CD14-positive monocyte (primary cell): ENCODE data around the gene RCC2. TPM values are rescaled to one million over a fixed set of nuclear protein-coding genes. Genes with fewer than 3 reads are reported as not detected.

Experiments
- DNase-seq, 3 donors: peaks; one replicate each; pipeline ENCODE4 v3.0.0-alpha.2; 2011 to 2022
- H2AFZ ChIP-seq: 2 replicates; pipeline ENCODE4 v1.6.0; 2012; ENCODE audit warnings: mild to moderate bottlenecking, low read depth, low read length, inconsistent platforms; ENCODE audit not compliant: insufficient read depth, poor library complexity, severe bottlenecking
- H3K27ac ChIP-seq, 2 donors: 1 replicate in 1 of 2; 2 replicates in 1 of 2; pipeline ENCODE4 v1.5.1; 2012 to 2013; ENCODE audit warnings: low read length in 2 of 2, control low read depth in 1 of 2, inconsistent platforms in 1 of 2, low read depth in 1 of 2, mild to moderate bottlenecking in 1 of 2
- H3K27me3 ChIP-seq, 2 donors: one replicate each; pipeline versions ENCODE4 v1.6.0 to v1.6.1; 2011 to 2013; ENCODE audit warnings: low read length in 2 of 2; ENCODE audit not compliant: control insufficient read depth in 2 of 2, insufficient read depth in 2 of 2
- H3K36me3 ChIP-seq, 2 donors: replicated peaks in 1 of 2; 1 replicate in 1 of 2; 2 replicates in 1 of 2; pipeline versions ENCODE4 v1.5.1 to v1.6.1; 2012 to 2013; ENCODE audit warnings: low read length in 2 of 2, control low read depth in 1 of 2, inconsistent platforms in 1 of 2, mild to moderate bottlenecking in 1 of 2; ENCODE audit not compliant: insufficient read depth in 2 of 2, control insufficient read depth in 1 of 2
- H3K4me1 ChIP-seq, 2 donors: 1 replicate in 1 of 2; 2 replicates in 1 of 2; pipeline versions ENCODE4 v1.5.1 to v1.6.1; 2012 to 2013; ENCODE audit warnings: low read length in 2 of 2, control low read depth in 1 of 2, inconsistent platforms in 1 of 2, mild to moderate bottlenecking in 1 of 2, moderate library complexity in 1 of 2; ENCODE audit not compliant: insufficient read depth in 2 of 2, control insufficient read depth in 1 of 2
- H3K4me2 ChIP-seq: replicated peaks from 2 replicates; pipeline ENCODE3; 2012; ENCODE audit warnings: low read length, moderate library complexity, mild to moderate bottlenecking; ENCODE audit not compliant: poor library complexity, severe bottlenecking; ENCODE audit errors: extremely low read depth
- H3K4me3 ChIP-seq, 3 experiments: fragments of 200-600 bp in 1 of 3; sonication (generic) in 1 of 3; replicated peaks in 1 of 3; 1 replicate in 2 of 3; 2 replicates in 1 of 3; pipeline ENCODE4 v1.5.1; 2011 to 2013; ENCODE audit warnings: low read length in 3 of 3, mild to moderate bottlenecking in 3 of 3, control low read depth in 2 of 3, low read depth in 2 of 3, inconsistent platforms in 1 of 3, moderate library complexity in 1 of 3
- H3K79me2 ChIP-seq: 2 replicates; pipeline ENCODE4 v1.6.0; 2012; ENCODE audit warnings: mild to moderate bottlenecking, control low read depth, inconsistent platforms, low read length, moderate library complexity; ENCODE audit not compliant: insufficient read depth
- H3K9ac ChIP-seq: 2 replicates; pipeline ENCODE4 v1.6.0; 2017; ENCODE audit warnings: low read length, mild to moderate bottlenecking; ENCODE audit not compliant: insufficient read depth, poor library complexity, severe bottlenecking
- H3K9me3 ChIP-seq, 2 donors: replicated peaks in 1 of 2; 1 replicate in 1 of 2; 2 replicates in 1 of 2; pipeline versions ENCODE4 v1.5.1 to v1.6.1; 2012 to 2013; ENCODE audit warnings: low read length in 2 of 2, control low read depth in 1 of 2; ENCODE audit not compliant: control insufficient read depth in 1 of 2, insufficient read depth in 1 of 2
- H4K20me1 ChIP-seq: 2 replicates; pipeline ENCODE4 v1.6.0; 2012; ENCODE audit warnings: mild to moderate bottlenecking, low read length, control low read depth, moderate library complexity; ENCODE audit not compliant: insufficient read depth
- H3K27ac Mint-ChIP-seq, 7 donors: one replicate each; pipeline ENCODE4 v1.8.0; 2020; ENCODE audit warnings: mild to moderate bottlenecking in 7 of 7, mixed read lengths in 7 of 7, moderate library complexity in 6 of 7, inconsistent platforms in 2 of 7
- H3K27me3 Mint-ChIP-seq, 3 donors: one replicate each; pipeline ENCODE4 v1.8.0; 2021 to 2022; ENCODE audit warnings: low read depth in 3 of 3, mild to moderate bottlenecking in 3 of 3, mixed read lengths in 3 of 3, moderate library complexity in 3 of 3, inconsistent platforms in 1 of 3
- H3K36me3 Mint-ChIP-seq, 2 donors: one replicate each; pipeline ENCODE4 v1.8.0; 2020; ENCODE audit warnings: mixed read lengths in 2 of 2, inconsistent platforms in 1 of 2, mild to moderate bottlenecking in 1 of 2
- H3K4me1 Mint-ChIP-seq: one replicate; pipeline ENCODE4 v1.8.0; 2020; ENCODE audit warnings: mild to moderate bottlenecking, mixed read lengths
- H3K4me3 Mint-ChIP-seq, 2 donors: one replicate each; pipeline ENCODE4 v1.8.0; 2020; ENCODE audit warnings: mild to moderate bottlenecking in 2 of 2, mixed read lengths in 2 of 2, moderate library complexity in 1 of 2
- H3K9me3 Mint-ChIP-seq, 7 donors: one replicate each; pipeline ENCODE4 v1.8.0; 2020 to 2022; ENCODE audit warnings: mixed read lengths in 7 of 7, mild to moderate bottlenecking in 6 of 7, moderate library complexity in 6 of 7, inconsistent platforms in 2 of 7
- WGBS: methylation state at CpG from one replicate; pipeline ENCODE4 v1.1.5; 2013; ENCODE audit warnings: missing lambda C conversion rate; ENCODE audit not compliant: insufficient coverage; 5-methylcytosine and 5-hydroxymethylcytosine counted together
- intact Hi-C, 2 donors: fragments of 100-400 bp; cut with micrococcal nuclease; formaldehyde crosslinking; loops; one replicate each; pipeline versions ENCODE4 v1.15.0 to v1.15.1; 2023
- polyA plus RNA-seq, 3 donors: library from polyadenylated mRNA; depleted of rRNA in 1 of 3; unstranded in 2 of 3; stranded (reverse) in 1 of 3; fragments of 300-500 nt in 2 of 3; fragments of >200 nt in 1 of 3; fragmentation: Illumina TruSeq in 2 of 3; gene quantifications; 1 replicate in 2 of 3; 2 replicates in 1 of 3; pipeline ENCODE4 v1.2.3, GENCODE V29; 2012 to 2021
- TF ChIP-seq, protein P1 (sequence below): fragments of 200-600 bp; IDR thresholded peaks from one replicate; pipeline ENCODE4 v1.8.0; 2022; ENCODE audit warnings: antibody characterized with exemption, mild to moderate bottlenecking

Gene RCC2
- polyA plus RNA-seq, 3 donors: 22.3 to 66.3 (median 40.9) TPM

DNA sequence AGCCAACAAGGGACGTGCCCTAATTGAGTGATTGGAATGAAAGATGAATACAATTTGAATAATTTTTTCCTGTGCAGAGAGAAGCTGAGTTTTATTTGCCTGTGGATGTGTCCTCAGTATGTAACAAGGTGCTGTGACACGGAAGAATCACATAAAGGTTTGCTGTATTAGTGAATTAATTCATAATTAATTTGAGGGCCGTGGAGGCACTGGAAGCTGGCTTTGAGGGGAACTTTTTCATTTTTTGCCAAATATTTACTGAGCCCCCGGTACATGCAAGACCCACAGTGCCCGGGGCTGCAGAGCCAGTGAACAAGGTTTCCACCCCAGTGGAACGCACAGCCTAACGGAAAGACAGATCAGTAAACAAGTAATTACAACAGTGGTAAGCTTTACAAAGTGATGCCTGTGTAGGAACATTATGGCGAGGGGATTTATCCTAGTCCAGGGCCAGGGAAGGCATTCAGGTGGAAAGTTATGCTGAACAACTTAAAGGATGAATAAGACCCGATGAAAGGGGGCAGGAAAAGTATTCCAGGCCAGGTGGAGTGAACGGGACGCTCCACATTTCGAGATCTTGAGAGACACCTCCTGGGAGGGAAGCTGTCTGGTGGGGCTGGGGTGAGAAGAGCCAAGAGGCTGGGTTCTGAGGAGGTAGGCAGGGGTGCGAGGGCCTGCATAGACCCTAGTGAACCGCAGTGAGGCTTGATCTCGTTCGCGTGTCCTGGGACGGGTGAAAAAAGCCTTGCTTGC, 773 bp upstream of the RCC2 start:
- peaks cover 22% of the 10 kb centered on the region for H4K20me1 ChIP-seq
- peaks cover 36% of the 10 kb centered on the region for H3K79me2 ChIP-seq
- no peaks in the 10 kb centered on the region for H3K9me3 ChIP-seq
- peak overlapping the region; percentile 94 for H3K4me2 ChIP-seq
- intact Hi-C loops: loop anchor here in 1 of 2 donors (1.0 kb wide), 1 partner anchor 21 kb away; no protein-coding TSS in a partner anchor
- H3K4me3 ChIP-seq: peak overlapping the region; percentile 13 to 76 (median 38)
- Mint-ChIP-seq H3K27me3 (peaks cover 6 to 22% (median 6%) of the 10 kb centered on the region in 3 donors), H3K4me3 (peak overlapping the region; percentile 73 to 85), H3K36me3 (peaks cover 0 to 6% of the 10 kb centered on the region in 2 donors), H3K27ac (peak overlapping the region in 6 of 7 donors; percentile 10 to 95 (median 64)), H3K9me3 (peaks cover 0 to 2% (median 0%) of the 10 kb centered on the region in 7 donors), H3K4me1 (peaks cover 46% of the 10 kb centered on the region)
- no peak for DNase-seq
- H2AFZ ChIP-seq: peak overlapping the region; percentile 63
- 53% methylated on average over 10 of the region's 18 CpGs for WGBS
- peaks cover 0 to 9% of the 10 kb centered on the region in 2 donors for H3K27me3 ChIP-seq
- peaks cover 39 to 52% of the 10 kb centered on the region in 2 donors for H3K4me1 ChIP-seq
- H3K27ac ChIP-seq: peak overlapping the region in 1 of 2 donors; percentile 51
- H3K9ac ChIP-seq: peak overlapping the region; percentile 51
- H3K36me3 ChIP-seq: peaks cover 1 to 3% of the 10 kb centered on the region in 2 donors
- TF ChIP-seq, protein P1, sequence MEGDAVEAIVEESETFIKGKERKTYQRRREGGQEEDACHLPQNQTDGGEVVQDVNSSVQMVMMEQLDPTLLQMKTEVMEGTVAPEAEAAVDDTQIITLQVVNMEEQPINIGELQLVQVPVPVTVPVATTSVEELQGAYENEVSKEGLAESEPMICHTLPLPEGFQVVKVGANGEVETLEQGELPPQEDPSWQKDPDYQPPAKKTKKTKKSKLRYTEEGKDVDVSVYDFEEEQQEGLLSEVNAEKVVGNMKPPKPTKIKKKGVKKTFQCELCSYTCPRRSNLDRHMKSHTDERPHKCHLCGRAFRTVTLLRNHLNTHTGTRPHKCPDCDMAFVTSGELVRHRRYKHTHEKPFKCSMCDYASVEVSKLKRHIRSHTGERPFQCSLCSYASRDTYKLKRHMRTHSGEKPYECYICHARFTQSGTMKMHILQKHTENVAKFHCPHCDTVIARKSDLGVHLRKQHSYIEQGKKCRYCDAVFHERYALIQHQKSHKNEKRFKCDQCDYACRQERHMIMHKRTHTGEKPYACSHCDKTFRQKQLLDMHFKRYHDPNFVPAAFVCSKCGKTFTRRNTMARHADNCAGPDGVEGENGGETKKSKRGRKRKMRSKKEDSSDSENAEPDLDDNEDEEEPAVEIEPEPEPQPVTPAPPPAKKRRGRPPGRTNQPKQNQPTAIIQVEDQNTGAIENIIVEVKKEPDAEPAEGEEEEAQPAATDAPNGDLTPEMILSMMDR: no peak

DNA sequence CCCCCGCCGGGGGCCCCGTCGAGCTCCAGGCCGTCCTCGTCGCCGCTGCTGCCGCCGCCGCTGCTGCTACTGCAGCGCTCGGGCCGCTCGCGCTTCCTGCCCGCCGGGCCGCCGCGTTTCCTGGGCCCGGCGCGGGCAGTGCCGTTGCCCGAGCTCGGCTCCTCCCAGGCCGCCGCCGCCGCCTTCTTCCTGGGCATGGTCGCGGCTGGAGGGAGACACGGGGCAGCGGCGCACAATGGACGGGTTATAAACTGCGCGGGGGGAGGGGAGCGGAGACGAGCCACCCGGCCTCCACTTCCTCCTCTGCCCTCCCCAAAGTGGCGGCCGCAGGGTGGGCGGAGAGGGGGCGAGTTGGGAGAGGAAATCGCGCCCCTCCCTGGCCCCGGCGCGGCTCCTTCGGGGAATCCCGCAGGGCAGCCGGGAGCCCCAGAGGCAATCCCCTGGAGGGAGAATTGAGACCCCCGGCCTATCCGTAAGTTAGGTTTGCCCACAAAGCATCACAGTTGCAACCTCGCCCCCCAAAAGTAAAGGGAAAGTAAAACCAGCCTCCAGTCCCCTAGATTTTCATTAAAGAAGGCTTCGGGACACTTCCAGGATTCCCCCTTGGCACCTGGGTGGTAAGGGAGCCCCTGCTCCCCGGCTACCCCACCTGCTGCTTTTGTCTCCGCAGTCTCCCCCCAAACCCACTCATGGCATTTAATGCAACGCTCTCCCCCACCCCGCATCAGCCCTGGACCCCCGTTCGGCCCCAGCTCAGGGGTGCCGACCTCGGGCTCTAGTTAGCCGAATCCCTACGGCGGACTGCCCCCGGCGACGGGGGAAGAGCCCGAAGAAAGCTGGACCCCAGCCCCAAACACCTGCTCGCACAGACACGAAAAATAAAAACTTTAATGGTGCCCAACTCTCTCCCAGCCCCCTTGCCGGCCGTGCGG, 893 bp downstream of the RCC2 start:
- Histone ChIP-seq H3K4me3 (peak overlapping the region; percentile 71 to 92 (median 86)), H3K4me2 (peak overlapping the region; percentile 94), H3K4me1 (peaks cover 54 to 68% of the 10 kb centered on the region in 2 donors), H2AFZ (peak overlapping the region; percentile 73), H3K36me3 (peaks cover 10 to 20% of the 10 kb centered on the region in 2 donors), H3K9ac (peak overlapping the region; percentile 86), H3K27ac (peak overlapping the region; percentile 80), H3K27me3 (peaks cover 0 to 9% of the 10 kb centered on the region in 2 donors), H3K9me3 (no peaks in the 10 kb centered on the region), H3K79me2 (peaks cover 53% of the 10 kb centered on the region), H4K20me1 (peaks cover 39% of the 10 kb centered on the region)
- TF ChIP-seq, protein P1: no peak
- intact Hi-C loops: loop anchor here (10.0 kb wide), 1 partner anchor 196 kb away; no protein-coding TSS in a partner anchor
- Mint-ChIP-seq H3K9me3 (peaks cover 0 to 2% (median 0%) of the 10 kb centered on the region in 7 donors), H3K27ac (peak overlapping the region; percentile 89 to 98 (median 95)), H3K4me1 (peaks cover 58% of the 10 kb centered on the region), H3K36me3 (peaks cover 12 to 23% of the 10 kb centered on the region in 2 donors), H3K27me3 (peaks cover 6 to 20% (median 6%) of the 10 kb centered on the region in 3 donors), H3K4me3 (peak overlapping the region; percentile 88 to 95)
- peak; percentile 53 to 60 (median 59) for DNase-seq
- under 1% methylated on average over 61 of the region's 78 CpGs for WGBS
